B cell (primary cell): ENCODE measurements around the gene ADAM12. TPM values are rescaled to one million over a fixed set of nuclear protein-coding genes. Genes with fewer than 3 reads are reported as not detected.

Experiments used
- ATAC-seq: fragments of 200-7000 bp; cut with Tn5 transposase; one replicate; pipeline ENCODE4 v1.10.0; 2021; ENCODE audit warnings: low read depth, mild to moderate bottlenecking, moderate number of reproducible peaks, moderate library complexity
- CTCF ChIA-PET: fragments of 350-600 bp; sonication (Branson Sonifier 250); formaldehyde crosslinking; loops from one replicate; lab custom pipeline; 2021; ENCODE audit warnings: antibody characterized with exemption, inconsistent platforms; lab: Charles Lee
- POLR2A ChIA-PET: fragments of 350-600 bp; sonication (Branson Sonifier 250); formaldehyde crosslinking; loops from one replicate; lab custom pipeline; 2021; ENCODE audit warnings: antibody characterized with exemption; lab: Charles Lee
- DNase-seq: peaks from one replicate; pipeline ENCODE4 v3.0.0; 2013
- H2AFZ ChIP-seq: 2 replicates; pipeline ENCODE4 v1.6.1; 2012; ENCODE audit warnings: mild to moderate bottlenecking, low read depth, low read length; ENCODE audit not compliant: insufficient read depth, poor library complexity, severe bottlenecking
- H3K27ac ChIP-seq, 2 donors: 1 replicate in 1 of 2; 2 replicates in 1 of 2; pipeline ENCODE4 v1.5.1; 2012 to 2013; ENCODE audit warnings: low read length in 2 of 2, mild to moderate bottlenecking in 2 of 2, moderate library complexity in 1 of 2
- H3K27me3 ChIP-seq, 4 experiments: fragments of 200-600 bp in 1 of 4; sonication (generic) in 1 of 4; replicated peaks in 1 of 4; 1 replicate in 2 of 4; 2 replicates in 2 of 4; pipeline versions ENCODE4 v1.6.1 to v1.7.0; 2013 to 2016; ENCODE audit warnings: low read length in 3 of 4, mild to moderate bottlenecking in 2 of 4, mixed read lengths in 1 of 4, moderate library complexity in 1 of 4; ENCODE audit not compliant: insufficient read depth in 4 of 4, control insufficient read depth in 3 of 4; ENCODE audit errors: control extremely low read depth in 1 of 4
- H3K36me3 ChIP-seq, 2 experiments: replicated peaks in 1 of 2; 1 replicate in 1 of 2; 2 replicates in 1 of 2; pipeline versions ENCODE4 v1.6.1 to v1.7.1; 2013; ENCODE audit warnings: low read length in 1 of 2; ENCODE audit not compliant: insufficient read depth in 2 of 2, control insufficient read depth in 1 of 2; ENCODE audit errors: control extremely low read depth in 1 of 2, extremely low read depth in 1 of 2
- H3K4me1 ChIP-seq, 2 donors: fragments of 200-600 bp in 1 of 2; sonication (generic) in 1 of 2; 1 replicate in 1 of 2; 2 replicates in 1 of 2; pipeline versions ENCODE4 v1.5.1 to v1.6.1; 2013 to 2017; ENCODE audit warnings: low read length in 2 of 2; ENCODE audit not compliant: control insufficient read depth in 2 of 2, insufficient read depth in 2 of 2
- H3K4me2 ChIP-seq: replicated peaks from 2 replicates; pipeline ENCODE3; 2012; ENCODE audit warnings: mild to moderate bottlenecking, low read depth, low read length; ENCODE audit not compliant: poor library complexity, severe bottlenecking
- H3K4me3 ChIP-seq, 5 experiments: fragments of 200-600 bp in 1 of 5; sonication (generic) in 1 of 5; 1 replicate in 3 of 5; 2 replicates in 2 of 5; pipeline versions ENCODE4 v1.5.1 to v1.7.0; 2011 to 2016; ENCODE audit warnings: low read length in 4 of 5, mild to moderate bottlenecking in 4 of 5, low read depth in 2 of 5, control low read depth in 1 of 5, moderate library complexity in 1 of 5; ENCODE audit not compliant: insufficient read depth in 1 of 5; ENCODE audit errors: control extremely low read depth in 1 of 5, extremely low read depth in 1 of 5
- H3K79me2 ChIP-seq: fragments of 200-600 bp; sonication (generic); one replicate; pipeline ENCODE4 v1.6.0; 2016; ENCODE audit warnings: low read length; ENCODE audit not compliant: control insufficient read depth, insufficient read depth
- H3K9ac ChIP-seq: fragments of 200-600 bp; sonication (generic); 2 replicates; pipeline ENCODE4 v1.6.1; 2017; ENCODE audit warnings: mild to moderate bottlenecking, low read length, moderate library complexity
- H3K9me3 ChIP-seq, 3 donors: one replicate each; pipeline versions ENCODE4 v1.6.1 to v1.7.1; 2013; ENCODE audit warnings: low read length in 2 of 3; ENCODE audit not compliant: control insufficient read depth in 2 of 3, insufficient read depth in 1 of 3; ENCODE audit errors: control extremely low read depth in 1 of 3
- H4K20me1 ChIP-seq: 2 replicates; pipeline ENCODE4 v1.6.0; 2012; ENCODE audit warnings: mild to moderate bottlenecking, low read length; ENCODE audit not compliant: insufficient read depth, control insufficient read depth, poor library complexity, severe bottlenecking
- H3K27ac Mint-ChIP-seq: one replicate; pipeline ENCODE4 v1.8.0; 2021; ENCODE audit warnings: mixed read lengths
- H3K27me3 Mint-ChIP-seq: one replicate; pipeline ENCODE4 v1.8.0; 2021; ENCODE audit warnings: mixed read lengths
- H3K4me1 Mint-ChIP-seq: one replicate; pipeline ENCODE4 v1.8.0; 2021; ENCODE audit warnings: mixed read lengths
- H3K4me3 Mint-ChIP-seq: one replicate; pipeline ENCODE4 v1.8.0; 2021; ENCODE audit warnings: mixed read lengths
- H3K9me3 Mint-ChIP-seq: one replicate; pipeline ENCODE4 v1.8.0; 2022; ENCODE audit warnings: mixed read lengths; ENCODE audit not compliant: insufficient read depth
- EZH2 ChIP-seq: IDR thresholded peaks from 2 replicates; pipeline ENCODE4 v1.6.1; 2012; ENCODE audit warnings: borderline replicate concordance, low read depth, mild to moderate bottlenecking, moderate library complexity, low read length; ENCODE audit not compliant: insufficient read depth, poor library complexity, severe bottlenecking
- WGBS: methylation state at CpG from one replicate; pipeline ENCODE4 v1.1.5; 2013; ENCODE audit warnings: missing lambda C conversion rate; ENCODE audit not compliant: insufficient coverage; 5-methylcytosine and 5-hydroxymethylcytosine counted together
- intact Hi-C: fragments of 100-400 bp; cut with micrococcal nuclease; formaldehyde crosslinking; loops from one replicate; pipeline ENCODE4 v1.10.0; 2022
- polyA plus RNA-seq: library from polyadenylated mRNA; depleted of rRNA; stranded (reverse); fragments of >200 nt; gene quantifications from 2 replicates; pipeline ENCODE4 v1.2.3, GENCODE V29; 2012
- total RNA-seq, 2 donors: library from RNA; stranded (reverse); fragments of 120-200 nt in 1 of 2; gene quantifications; 1 replicate in 1 of 2; 2 replicates in 1 of 2; pipeline versions ENCODE4 v1.2.3 to v1.2.4, GENCODE V29; 2013 to 2022
- TF ChIP-seq, protein P1 (sequence below): fragments of 200-600 bp; IDR thresholded peaks from one replicate; pipeline ENCODE4 v1.8.0; 2022; ENCODE audit warnings: antibody characterized with exemption, mild to moderate bottlenecking

The ADAM12 gene
- total and polyA plus RNA-seq, 2 donors (not counting 1 experiment from before 2014, with no cell fraction given): 0.01 to 0.22 TPM

DNA sequence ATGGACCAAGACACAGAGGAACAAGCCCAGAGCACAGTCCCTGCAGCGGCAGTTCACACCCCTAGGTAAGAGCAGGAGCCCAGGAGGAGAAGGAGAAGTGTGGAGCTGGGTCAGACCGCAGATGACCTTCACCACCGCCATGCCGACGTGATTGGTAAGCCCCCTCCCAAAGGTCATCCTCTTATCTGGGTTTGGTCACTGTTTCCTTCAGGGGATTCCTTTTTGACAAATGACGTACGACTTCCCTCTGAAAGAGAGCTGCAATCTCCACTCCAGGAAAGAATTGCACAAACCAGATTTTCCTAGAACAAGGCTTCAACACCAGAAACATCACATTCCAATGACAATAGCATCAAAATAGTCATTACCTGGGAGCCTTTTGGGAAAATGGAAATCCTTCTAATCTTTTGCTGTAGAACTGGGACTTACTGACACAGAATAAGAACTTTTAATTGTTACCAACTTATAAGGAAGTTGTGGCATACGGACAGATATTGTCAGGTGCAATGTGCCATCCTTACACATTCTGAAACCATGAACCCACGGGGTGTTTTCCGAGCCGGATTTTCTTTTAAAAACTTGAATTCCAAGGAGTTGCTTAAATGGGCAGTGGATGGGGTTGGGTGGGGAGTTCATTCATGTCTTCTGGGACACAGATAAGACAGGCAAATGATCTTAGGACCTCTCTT, 20.8 kb upstream of the ADAM12 start:
- TF ChIP-seq, protein P1, sequence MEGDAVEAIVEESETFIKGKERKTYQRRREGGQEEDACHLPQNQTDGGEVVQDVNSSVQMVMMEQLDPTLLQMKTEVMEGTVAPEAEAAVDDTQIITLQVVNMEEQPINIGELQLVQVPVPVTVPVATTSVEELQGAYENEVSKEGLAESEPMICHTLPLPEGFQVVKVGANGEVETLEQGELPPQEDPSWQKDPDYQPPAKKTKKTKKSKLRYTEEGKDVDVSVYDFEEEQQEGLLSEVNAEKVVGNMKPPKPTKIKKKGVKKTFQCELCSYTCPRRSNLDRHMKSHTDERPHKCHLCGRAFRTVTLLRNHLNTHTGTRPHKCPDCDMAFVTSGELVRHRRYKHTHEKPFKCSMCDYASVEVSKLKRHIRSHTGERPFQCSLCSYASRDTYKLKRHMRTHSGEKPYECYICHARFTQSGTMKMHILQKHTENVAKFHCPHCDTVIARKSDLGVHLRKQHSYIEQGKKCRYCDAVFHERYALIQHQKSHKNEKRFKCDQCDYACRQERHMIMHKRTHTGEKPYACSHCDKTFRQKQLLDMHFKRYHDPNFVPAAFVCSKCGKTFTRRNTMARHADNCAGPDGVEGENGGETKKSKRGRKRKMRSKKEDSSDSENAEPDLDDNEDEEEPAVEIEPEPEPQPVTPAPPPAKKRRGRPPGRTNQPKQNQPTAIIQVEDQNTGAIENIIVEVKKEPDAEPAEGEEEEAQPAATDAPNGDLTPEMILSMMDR: no peak
- TF ChIP-seq EZH2: no peak
- Mint-ChIP-seq H3K9me3 (no peaks in the 10 kb centered on the region), H3K27me3 (peaks cover 3% of the 10 kb centered on the region), H3K4me3 (no peak overlapping the region), H3K4me1 (no peaks in the 10 kb centered on the region), H3K27ac (no peak overlapping the region)
- intact Hi-C loops: no loop called here
- H2AFZ ChIP-seq: no peak overlapping the region
- H3K27ac ChIP-seq: no peak overlapping the region
- H3K4me2 ChIP-seq: no peak overlapping the region
- H3K4me1 ChIP-seq: no peaks in the 10 kb centered on the region
- ChIA-PET POLR2A (no interaction called here), CTCF (no interaction called here)
- DNase-seq (no peak), ATAC-seq (no peak)
- H3K9me3 ChIP-seq: peaks cover 0 to 2% (median 0%) of the 10 kb centered on the region in 3 donors
- H3K36me3 ChIP-seq: no peaks in the 10 kb centered on the region
- H3K4me3 ChIP-seq: no peak overlapping the region
- no peak overlapping the region for H3K9ac ChIP-seq
- H4K20me1 ChIP-seq: no peaks in the 10 kb centered on the region
- no peaks in the 10 kb centered on the region for H3K79me2 ChIP-seq
- no peaks in the 10 kb centered on the region for H3K27me3 ChIP-seq
- 17% methylated on average over 7 of the region's 11 CpGs for WGBS

DNA sequence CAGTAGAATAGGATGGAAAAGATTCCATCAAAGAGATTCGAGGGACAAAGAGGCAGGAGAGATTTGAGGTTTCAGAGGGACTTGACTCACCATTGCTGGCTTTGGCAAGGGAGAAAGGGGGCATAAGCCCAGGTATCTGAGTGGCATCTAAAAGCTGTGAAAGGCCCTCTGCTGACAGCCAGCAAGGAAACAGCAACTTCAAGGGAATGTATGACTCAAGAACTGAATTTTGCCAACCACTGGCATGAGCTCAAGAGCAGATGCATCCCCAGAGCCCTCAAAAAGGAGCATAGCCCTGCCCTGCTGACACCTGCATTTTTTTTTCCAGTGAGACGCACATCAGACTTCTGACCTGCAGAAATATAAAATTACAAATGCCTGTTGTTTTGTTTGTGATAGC, 19.6 kb upstream of the ADAM12 start:
- Mint-ChIP-seq H3K4me3 (no peak overlapping the region), H3K27ac (no peak overlapping the region), H3K4me1 (no peaks in the 10 kb centered on the region), H3K27me3 (peaks cover 3% of the 10 kb centered on the region), H3K9me3 (no peaks in the 10 kb centered on the region)
- H3K9me3 ChIP-seq: peaks cover 0 to 5% (median 0%) of the 10 kb centered on the region in 3 donors
- no peak overlapping the region for H3K9ac ChIP-seq
- ChIA-PET CTCF (no interaction called here), POLR2A (no interaction called here)
- intact Hi-C loops: no loop called here
- H3K79me2 ChIP-seq: no peaks in the 10 kb centered on the region
- H2AFZ ChIP-seq: no peak overlapping the region
- 57% methylated on average over 1 of the region's 2 CpGs for WGBS
- no peaks in the 10 kb centered on the region for H4K20me1 ChIP-seq
- no peaks in the 10 kb centered on the region for H3K4me1 ChIP-seq
- H3K4me2 ChIP-seq: no peak overlapping the region
- no peak overlapping the region for H3K4me3 ChIP-seq
- H3K36me3 ChIP-seq: no peaks in the 10 kb centered on the region
- ATAC-seq (no peak), DNase-seq (no peak)
- H3K27me3 ChIP-seq: no peaks in the 10 kb centered on the region
- no peak overlapping the region for H3K27ac ChIP-seq
- TF ChIP-seq, protein P1: no peak
- TF ChIP-seq EZH2: no peak
